DOHH2 (cell line): ENCODE results near the gene ORM1.

Experiments used
- EZH2phosphoT487 ChIP-seq: fragments of 200-600 bp; sonication (generic); IDR thresholded peaks from 2 replicates; pipeline ENCODE4 v1.6.1; 2017; ENCODE audit warnings: borderline replicate concordance, mild to moderate bottlenecking, antibody characterized with exemption, low read length, moderate library complexity, mixed read lengths
- TF ChIP-seq, protein P1 (sequence below): fragments of 200-600 bp; sonication (generic); IDR thresholded peaks from one replicate; pipeline ENCODE4 v1.5.1; 2014; ENCODE audit warnings: antibody characterized with exemption, mild to moderate bottlenecking, low read depth, low read length; ENCODE audit not compliant: poor library complexity, severe bottlenecking

- TF ChIP-seq, protein P1, sequence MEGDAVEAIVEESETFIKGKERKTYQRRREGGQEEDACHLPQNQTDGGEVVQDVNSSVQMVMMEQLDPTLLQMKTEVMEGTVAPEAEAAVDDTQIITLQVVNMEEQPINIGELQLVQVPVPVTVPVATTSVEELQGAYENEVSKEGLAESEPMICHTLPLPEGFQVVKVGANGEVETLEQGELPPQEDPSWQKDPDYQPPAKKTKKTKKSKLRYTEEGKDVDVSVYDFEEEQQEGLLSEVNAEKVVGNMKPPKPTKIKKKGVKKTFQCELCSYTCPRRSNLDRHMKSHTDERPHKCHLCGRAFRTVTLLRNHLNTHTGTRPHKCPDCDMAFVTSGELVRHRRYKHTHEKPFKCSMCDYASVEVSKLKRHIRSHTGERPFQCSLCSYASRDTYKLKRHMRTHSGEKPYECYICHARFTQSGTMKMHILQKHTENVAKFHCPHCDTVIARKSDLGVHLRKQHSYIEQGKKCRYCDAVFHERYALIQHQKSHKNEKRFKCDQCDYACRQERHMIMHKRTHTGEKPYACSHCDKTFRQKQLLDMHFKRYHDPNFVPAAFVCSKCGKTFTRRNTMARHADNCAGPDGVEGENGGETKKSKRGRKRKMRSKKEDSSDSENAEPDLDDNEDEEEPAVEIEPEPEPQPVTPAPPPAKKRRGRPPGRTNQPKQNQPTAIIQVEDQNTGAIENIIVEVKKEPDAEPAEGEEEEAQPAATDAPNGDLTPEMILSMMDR, result no peak
- no peak for TF ChIP-seq EZH2phosphoT487
Measured at GRCh38 chr9:114327749-114328148, 4.9 kb downstream of the ORM1 start.
